GM12878 (cell line): ENCODE measurements around the gene ZAR1L. TPM values are rescaled to one million over a fixed set of nuclear protein-coding genes. Genes with fewer than 3 reads are reported as not detected.

Experiments used
- ATAC-seq: fragments of 200-7000 bp; cut with Tn5 transposase; 3 replicates; pipeline ENCODE4 v1.9.1; 2020; ENCODE audit warnings: mild to moderate bottlenecking, moderate library complexity
- BruUV-seq: library from RNA; stranded (reverse); fragments of 400-500 nt; replicated peaks from 2 replicates; lab custom pipeline; 2021; lab: Mats Ljungman, UMichigan
- CTCF ChIA-PET: fragments of 300-600 bp; sonication (Branson Sonifier 250); formaldehyde crosslinking; extraction: SDS; loops from one replicate; lab custom pipeline; 2021; ENCODE audit warnings: inconsistent platforms; lab: Yijun Ruan, JAX
- POLR2A ChIA-PET: fragments of 350-600 bp; formaldehyde crosslinking; extraction: SDS; loops from one replicate; lab custom pipeline; 2021; ENCODE audit warnings: inconsistent platforms; lab: Charles Lee
- RAD21 ChIA-PET: fragments of 300-600 bp; sonication (Branson Sonifier 250); formaldehyde crosslinking; loops from one replicate; lab custom pipeline; 2023; ENCODE audit warnings: antibody characterized with exemption; ENCODE audit not compliant: unreplicated experiment; lab: Charles Lee
- SMC1A ChIA-PET: fragments of 300-600 bp; sonication (Branson Sonifier 250); formaldehyde crosslinking; loops from one replicate; lab custom pipeline; 2023; ENCODE audit not compliant: unreplicated experiment, uncharacterized antibody; lab: Charles Lee
- DNase-seq: peaks from one replicate; pipeline ENCODE4 v3.0.0-alpha.2; 2011; ENCODE audit warnings: low read depth, low spot score
- FAIRE-seq: peaks from 3 replicates; lab custom pipeline; 2011; peaks lifted over from hg19 to GRCh38; lab: Jason Lieb, UNC
- H2AFZ ChIP-seq: 2 replicates; pipeline ENCODE4 v1.6.0; 2011; ENCODE audit warnings: low read depth, low read length, control low read depth; ENCODE audit not compliant: control insufficient read depth
- H3K27ac ChIP-seq: 2 replicates; pipeline ENCODE4 v1.5.1; 2011; ENCODE audit warnings: control low read depth; ENCODE audit not compliant: control insufficient read depth, insufficient read depth
- H3K27me3 ChIP-seq, 2 experiments: replicated peaks in 1 of 2; 2 replicates each; pipeline versions ENCODE4 v1.6.0 to v1.6.1; 2011; ENCODE audit warnings: low read length in 1 of 2; ENCODE audit not compliant: control insufficient read depth in 2 of 2, insufficient read depth in 2 of 2
- H3K36me3 ChIP-seq, 2 experiments: 2 replicates each; pipeline ENCODE4 v1.5.1; 2011; ENCODE audit warnings: low read length in 1 of 2; ENCODE audit not compliant: control insufficient read depth in 2 of 2, insufficient read depth in 2 of 2
- H3K4me1 ChIP-seq: 2 replicates; pipeline ENCODE4 v1.6.1; 2011; ENCODE audit warnings: mild to moderate bottlenecking, low read length, moderate library complexity, mixed read lengths; ENCODE audit not compliant: control insufficient read depth, insufficient read depth
- H3K4me2 ChIP-seq: 2 replicates; pipeline ENCODE4 v1.6.0; 2011; ENCODE audit warnings: control low read depth; ENCODE audit not compliant: control insufficient read depth, insufficient read depth
- H3K4me3 ChIP-seq: fragments of 200-600 bp; sonication (generic); 2 replicates; pipeline ENCODE4 v1.5.1; 2016
- H3K79me2 ChIP-seq: 2 replicates; pipeline ENCODE4 v1.6.0; 2011; ENCODE audit warnings: low read length; ENCODE audit not compliant: control insufficient read depth, insufficient read depth
- H3K9ac ChIP-seq: 2 replicates; pipeline ENCODE4 v1.8.0; 2011; ENCODE audit warnings: low read length, control low read depth, mixed read lengths; ENCODE audit not compliant: control insufficient read depth, insufficient read depth
- H3K9me3 ChIP-seq: replicated peaks from 3 replicates; pipeline ENCODE4 v1.5.1; 2011; ENCODE audit warnings: mild to moderate bottlenecking, low read length; ENCODE audit not compliant: control insufficient read depth, insufficient read depth
- H4K20me1 ChIP-seq: 2 replicates; pipeline ENCODE4 v1.6.0; 2011; ENCODE audit not compliant: control insufficient read depth, insufficient read depth
- ASH2L ChIP-seq: fragments of 300-600, 200-600 bp; sonication (generic); IDR thresholded peaks from 2 replicates; pipeline ENCODE4 v1.6.1; 2017; ENCODE audit warnings: low read depth, mild to moderate bottlenecking, borderline replicate concordance
- ATF7 ChIP-seq: fragments of 450-650 bp; IDR thresholded peaks from 2 replicates; pipeline ENCODE4 v1.6.1; 2016; ENCODE audit warnings: low read depth, mild to moderate bottlenecking
- BHLHE40 ChIP-seq, 2 experiments: fragments of 450-650 bp in 1 of 2; IDR thresholded peaks; 2 replicates each; pipeline ENCODE4 v1.6.1; 2011 to 2017; ENCODE audit warnings: low read depth in 2 of 2, borderline replicate concordance in 1 of 2, improper control_type of control experiment in 1 of 2, low read length in 1 of 2, mild to moderate bottlenecking in 1 of 2
- CBFB ChIP-seq: IDR thresholded peaks from 2 replicates; pipeline ENCODE4 v1.6.1; 2016; ENCODE audit warnings: antibody characterized with exemption, low read depth
- CHD2 ChIP-seq: IDR thresholded peaks from 2 replicates; pipeline ENCODE4 v1.6.1; 2011; ENCODE audit warnings: low read depth, low read length, improper control_type of control experiment, borderline replicate concordance
- MTA3 ChIP-seq: IDR thresholded peaks from 2 replicates; pipeline ENCODE4 v1.6.1; 2012; ENCODE audit warnings: low read length, inconsistent platforms, borderline replicate concordance
- NFYB ChIP-seq: IDR thresholded peaks from 2 replicates; pipeline ENCODE4 v1.6.1; 2011; ENCODE audit warnings: low read depth, mild to moderate bottlenecking, low read length, improper control_type of control experiment, moderate library complexity; ENCODE audit not compliant: insufficient read depth
- NR2F1 ChIP-seq: fragments of 450-650 bp; conservative IDR thresholded peaks from 2 replicates; pipeline ENCODE4 v1.6.1; 2017; ENCODE audit warnings: mild to moderate bottlenecking
- TAF1 ChIP-seq: IDR thresholded peaks from 2 replicates; pipeline ENCODE4 v1.6.1; 2011; ENCODE audit warnings: mild to moderate bottlenecking, low read depth, low read length, borderline replicate concordance
- ZNF207 ChIP-seq: fragments of 450-650 bp; IDR thresholded peaks from 2 replicates; pipeline ENCODE4 v1.6.1; 2014; ENCODE audit warnings: antibody characterized with exemption, mild to moderate bottlenecking, borderline replicate concordance
- WGBS: methylation state at CpG from one replicate; pipeline ENCODE4 v1.1.6; 2016; ENCODE audit warnings: low lambda C conversion rate; ENCODE audit not compliant: insufficient replicate concordance, insufficient coverage; ENCODE audit errors: missing lambda C conversion rate; 5-methylcytosine and 5-hydroxymethylcytosine counted together
- in situ Hi-C: fragments of 300-500 bp; cut with MboI; formaldehyde crosslinking; loops from 9 replicates; pipeline ENCODE4 v1.14.3; 2018; ENCODE audit warnings: mixed read lengths
- intact Hi-C: fragments of 100-400 bp; cut with micrococcal nuclease; formaldehyde crosslinking; loops from one replicate; pipeline ENCODE4 v1.14.2; 2022; ENCODE audit not compliant: unreplicated experiment
- polyA plus RNA-seq, 11 experiments: library from polyadenylated mRNA; depleted of rRNA in 4 of 11; unstranded in 6 of 11; stranded (reverse) in 5 of 11; fragments of >200 nt; fragmentation: Nextera tagmentation in 4 of 11; fragmentation: Illumina TruSeq in 1 of 11; extraction: Ambion mirVana in 4 of 11; extraction: Trizol in 1 of 11; gene quantifications; 1 replicate in 1 of 11; 2 replicates in 10 of 11; pipeline versions ENCODE4 v1.2.1 to v1.2.3, GENCODE V29; 2011 to 2016; ENCODE audit warnings: inconsistent platforms in 2 of 11, missing spikeins in 2 of 11, low read depth in 1 of 11
- total RNA-seq, 4 experiments: library from RNA; depleted of rRNA in 3 of 4; stranded (reverse); fragments of >200 nt in 3 of 4; fragmentation: Illumina TruSeq in 1 of 4; extraction: Trizol in 1 of 4; gene quantifications; 2 replicates each; pipeline versions ENCODE4 v1.2.1 to v1.2.3, GENCODE V29; 2013 to 2021
- TF ChIP-seq, protein P1 (sequence below): IDR thresholded peaks from 2 replicates; pipeline ENCODE4 v1.6.1; 2012; ENCODE audit warnings: low read depth, low read length, improper control_type of control experiment
- TF ChIP-seq, protein P2 (sequence below): fragments of 450-650 bp; IDR thresholded peaks from 2 replicates; pipeline ENCODE4 v1.6.1; 2017; ENCODE audit warnings: mild to moderate bottlenecking, moderate library complexity

ZAR1L gene
- total and polyA plus RNA-seq, 10 of the 15 experiments (the other 5 are each of a cell fraction or from before 2014, with no cell fraction given) = 0.05 to 0.34 (median 0.17) TPM; not detected in 6

DNA sequence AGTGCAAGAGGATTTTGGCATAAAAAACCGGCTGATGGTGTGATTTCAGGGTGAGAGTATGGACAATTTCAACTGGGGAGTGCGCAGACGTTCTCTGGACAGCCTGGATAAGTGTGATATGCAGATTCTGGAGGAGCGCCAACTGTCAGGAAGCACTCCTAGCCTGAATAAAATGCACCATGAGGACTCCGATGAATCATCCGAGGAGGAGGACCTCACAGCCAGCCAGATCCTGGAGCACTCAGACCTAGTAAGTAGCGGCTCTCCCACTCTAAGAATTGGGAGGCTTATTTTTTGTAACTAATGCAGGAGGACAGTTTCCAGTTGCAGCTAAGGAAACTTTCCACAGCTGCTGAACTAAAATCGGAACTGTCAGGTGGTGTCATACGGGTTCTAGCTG, 53.6 kb downstream of the ZAR1L start:
- Histone ChIP-seq H2AFZ (no peak overlapping the region), H3K27ac (no peak overlapping the region), H3K9ac (no peak overlapping the region), H3K9me3 (no peaks in the 10 kb centered on the region), H3K4me3 (no peak overlapping the region), H3K4me1 (no peaks in the 10 kb centered on the region), H3K4me2 (no peak overlapping the region), H3K27me3 (no peaks in the 10 kb centered on the region; a peak in 1 of 4 replicates), H3K79me2 (no peaks in the 10 kb centered on the region), H4K20me1 (no peaks in the 10 kb centered on the region), H3K36me3 (no peaks in the 10 kb centered on the region)
- no TSS peak for BruUV-seq
- ChIA-PET SMC1A (interaction anchor here (1.4 kb wide), 1 partner anchor 352 kb away, joined by 3 read pairs; no protein-coding TSS in a partner anchor), CTCF (interaction anchor here (0.6 kb wide), 1 partner anchor 205 kb away, joined by 4 read pairs; no protein-coding TSS in a partner anchor), POLR2A (no interaction called here), RAD21 (no interaction called here)
- 79% methylated on average over 9 of the region's 9 CpGs for WGBS
- DNase-seq (no peak), ATAC-seq (no peak), FAIRE-seq (no peak)
- TF ChIP-seq, protein P1, sequence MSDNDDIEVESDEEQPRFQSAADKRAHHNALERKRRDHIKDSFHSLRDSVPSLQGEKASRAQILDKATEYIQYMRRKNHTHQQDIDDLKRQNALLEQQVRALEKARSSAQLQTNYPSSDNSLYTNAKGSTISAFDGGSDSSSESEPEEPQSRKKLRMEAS = no peak
- no peak for TF ChIP-seq NR2F1
- no peak for TF ChIP-seq BHLHE40 (IDR thresholded peaks at IDR 0.05; ENCODE audit: borderline replicate concordance in 1 of 2, low read depth in 2 of 2, low read length in 1 of 2)
- TF ChIP-seq, protein P2, sequence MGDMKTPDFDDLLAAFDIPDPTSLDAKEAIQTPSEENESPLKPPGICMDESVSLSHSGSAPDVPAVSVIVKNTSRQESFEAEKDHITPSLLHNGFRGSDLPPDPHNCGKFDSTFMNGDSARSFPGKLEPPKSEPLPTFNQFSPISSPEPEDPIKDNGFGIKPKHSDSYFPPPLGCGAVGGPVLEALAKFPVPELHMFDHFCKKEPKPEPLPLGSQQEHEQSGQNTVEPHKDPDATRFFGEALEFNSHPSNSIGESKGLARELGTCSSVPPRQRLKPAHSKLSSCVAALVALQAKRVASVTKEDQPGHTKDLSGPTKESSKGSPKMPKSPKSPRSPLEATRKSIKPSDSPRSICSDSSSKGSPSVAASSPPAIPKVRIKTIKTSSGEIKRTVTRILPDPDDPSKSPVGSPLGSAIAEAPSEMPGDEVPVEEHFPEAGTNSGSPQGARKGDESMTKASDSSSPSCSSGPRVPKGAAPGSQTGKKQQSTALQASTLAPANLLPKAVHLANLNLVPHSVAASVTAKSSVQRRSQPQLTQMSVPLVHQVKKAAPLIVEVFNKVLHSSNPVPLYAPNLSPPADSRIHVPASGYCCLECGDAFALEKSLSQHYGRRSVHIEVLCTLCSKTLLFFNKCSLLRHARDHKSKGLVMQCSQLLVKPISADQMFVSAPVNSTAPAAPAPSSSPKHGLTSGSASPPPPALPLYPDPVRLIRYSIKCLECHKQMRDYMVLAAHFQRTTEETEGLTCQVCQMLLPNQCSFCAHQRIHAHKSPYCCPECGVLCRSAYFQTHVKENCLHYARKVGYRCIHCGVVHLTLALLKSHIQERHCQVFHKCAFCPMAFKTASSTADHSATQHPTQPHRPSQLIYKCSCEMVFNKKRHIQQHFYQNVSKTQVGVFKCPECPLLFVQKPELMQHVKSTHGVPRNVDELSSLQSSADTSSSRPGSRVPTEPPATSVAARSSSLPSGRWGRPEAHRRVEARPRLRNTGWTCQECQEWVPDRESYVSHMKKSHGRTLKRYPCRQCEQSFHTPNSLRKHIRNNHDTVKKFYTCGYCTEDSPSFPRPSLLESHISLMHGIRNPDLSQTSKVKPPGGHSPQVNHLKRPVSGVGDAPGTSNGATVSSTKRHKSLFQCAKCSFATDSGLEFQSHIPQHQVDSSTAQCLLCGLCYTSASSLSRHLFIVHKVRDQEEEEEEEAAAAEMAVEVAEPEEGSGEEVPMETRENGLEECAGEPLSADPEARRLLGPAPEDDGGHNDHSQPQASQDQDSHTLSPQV = no peak
- TF ChIP-seq NFYB = no peak
- TF ChIP-seq ZNF207 = no peak
- no peak for TF ChIP-seq CHD2
- no peak for TF ChIP-seq TAF1
- TF ChIP-seq ATF7 = no peak
- no peak for TF ChIP-seq ASH2L
- no peak for TF ChIP-seq MTA3
- no peak for TF ChIP-seq CBFB
- intact Hi-C loops = no loop called here
- in situ Hi-C loops = no loop called here
